Neural crest cell (in vitro differentiated cells): ENCODE measurements around the gene SORCS3. TPM values are rescaled to one million over a fixed set of nuclear protein-coding genes. Genes with fewer than 3 reads are reported as not detected.

Source experiments
- DNase-seq: peaks from one replicate; pipeline ENCODE4 v3.0.0; 2021; ENCODE audit warnings: low read depth, mixed read lengths, low spot score
- H3K27ac Mint-ChIP-seq: one replicate; pipeline ENCODE4 v1.8.0; 2021; ENCODE audit warnings: mild to moderate bottlenecking, mixed read lengths; ENCODE audit not compliant: unreplicated experiment
- H3K27me3 Mint-ChIP-seq: 2 replicates; pipeline ENCODE4 v1.8.0; 2021; ENCODE audit warnings: low read depth, mild to moderate bottlenecking, mixed read lengths
- H3K36me3 Mint-ChIP-seq: 2 replicates; pipeline ENCODE4 v1.8.0; 2021; ENCODE audit warnings: low read depth, mild to moderate bottlenecking, mixed read lengths
- H3K4me1 Mint-ChIP-seq: 2 replicates; pipeline ENCODE4 v1.8.0; 2021; ENCODE audit warnings: mixed read lengths
- H3K4me3 Mint-ChIP-seq: one replicate; pipeline ENCODE4 v1.8.0; 2021; ENCODE audit warnings: mild to moderate bottlenecking, mixed read lengths
- H3K9me3 Mint-ChIP-seq: 2 replicates; pipeline ENCODE4 v1.8.0; 2021; ENCODE audit warnings: mixed read lengths
- CTCF ChIP-seq: fragments of 200-600 bp; sonication (generic); conservative IDR thresholded peaks from 2 replicates; pipeline ENCODE4 v1.5.0; 2021; ENCODE audit warnings: antibody characterized with exemption, mild to moderate bottlenecking
- total RNA-seq: library from RNA; stranded (reverse); gene quantifications from 2 replicates; pipeline ENCODE4 v1.2.1, GENCODE V29; 2021

The SORCS3 gene
- total RNA-seq, 1 donor from 2014 or later: 3.3 TPM

GRCh38 chr10:104957178-104957841 is 316.2 kb downstream of the SORCS3 start:
- Mint-ChIP-seq H3K9me3 (peaks cover 7% of the 10 kb centered on the region), H3K27ac (peak overlapping the region; percentile 53), H3K4me3 (no peak overlapping the region), H3K4me1 (peaks cover 5% of the 10 kb centered on the region), H3K36me3 (no peaks in the 10 kb centered on the region), H3K27me3 (peaks cover 11% of the 10 kb centered on the region)
- no peak for TF ChIP-seq CTCF
- DNase-seq: no peak

GRCh38 chr10:104966563-104967297 is 325.6 kb downstream of the SORCS3 start:
- Mint-ChIP-seq H3K36me3 (peaks cover 3% of the 10 kb centered on the region), H3K4me1 (peaks cover 17% of the 10 kb centered on the region), H3K4me3 (no peak overlapping the region), H3K9me3 (peaks cover 13% of the 10 kb centered on the region), H3K27me3 (peaks cover 3% of the 10 kb centered on the region), H3K27ac (no peak overlapping the region)
- no peak for DNase-seq
- no peak for TF ChIP-seq CTCF

GRCh38 chr10:104980368-104980767 is 339.3 kb downstream of the SORCS3 start:
- DNase-seq: no peak
- Mint-ChIP-seq H3K27ac (no peak overlapping the region), H3K36me3 (no peaks in the 10 kb centered on the region), H3K4me3 (no peak overlapping the region), H3K4me1 (no peaks in the 10 kb centered on the region), H3K27me3 (no peaks in the 10 kb centered on the region), H3K9me3 (peaks cover 2% of the 10 kb centered on the region)
- TF ChIP-seq CTCF: no peak

GRCh38 chr10:104981995-104982394 is 340.9 kb downstream of the SORCS3 start:
- Mint-ChIP-seq H3K36me3 (peaks cover 2% of the 10 kb centered on the region), H3K27ac (no peak overlapping the region), H3K4me1 (no peaks in the 10 kb centered on the region), H3K4me3 (no peak overlapping the region), H3K9me3 (peaks cover 14% of the 10 kb centered on the region), H3K27me3 (peaks cover 2% of the 10 kb centered on the region)
- no peak for TF ChIP-seq CTCF
- DNase-seq: no peak

GRCh38 chr10:104988686-104989085 is 347.6 kb downstream of the SORCS3 start:
- Mint-ChIP-seq H3K27me3 (peaks cover 2% of the 10 kb centered on the region), H3K36me3 (peaks cover 2% of the 10 kb centered on the region)

More at GRCh38 chr10:104988686-104989085, 347.6 kb downstream of the SORCS3 start:
- no peaks in the 10 kb centered on the region for H3K4me1 Mint-ChIP-seq
- no peak overlapping the region for H3K4me3 Mint-ChIP-seq
- no peak for DNase-seq
- no peak overlapping the region for H3K27ac Mint-ChIP-seq
- TF ChIP-seq CTCF: no peak
- H3K9me3 Mint-ChIP-seq: peaks cover 17% of the 10 kb centered on the region
